ENCODE results near the gene RTP2. TPM values are rescaled to one million over a fixed set of nuclear protein-coding genes. Genes with fewer than 3 reads are reported as not detected.

The RTP2 gene
- total and polyA plus RNA-seq, 10 of the 15 experiments (the other 5 are each of a cell fraction or from before 2014, with no cell fraction given): not detected

- TF ChIP-seq, protein P1, sequence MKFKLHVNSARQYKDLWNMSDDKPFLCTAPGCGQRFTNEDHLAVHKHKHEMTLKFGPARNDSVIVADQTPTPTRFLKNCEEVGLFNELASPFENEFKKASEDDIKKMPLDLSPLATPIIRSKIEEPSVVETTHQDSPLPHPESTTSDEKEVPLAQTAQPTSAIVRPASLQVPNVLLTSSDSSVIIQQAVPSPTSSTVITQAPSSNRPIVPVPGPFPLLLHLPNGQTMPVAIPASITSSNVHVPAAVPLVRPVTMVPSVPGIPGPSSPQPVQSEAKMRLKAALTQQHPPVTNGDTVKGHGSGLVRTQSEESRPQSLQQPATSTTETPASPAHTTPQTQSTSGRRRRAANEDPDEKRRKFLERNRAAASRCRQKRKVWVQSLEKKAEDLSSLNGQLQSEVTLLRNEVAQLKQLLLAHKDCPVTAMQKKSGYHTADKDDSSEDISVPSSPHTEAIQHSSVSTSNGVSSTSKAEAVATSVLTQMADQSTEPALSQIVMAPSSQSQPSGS (IDR thresholded peaks at IDR 0.05; ENCODE audit: low read length): no peak
Observed at GRCh38 chr3:187705164-187705563, 2.8 kb upstream of the RTP2 start (continued).

- in situ Hi-C loops (cut with MboI) (no loop called here), intact Hi-C loops (cut with micrococcal nuclease; ENCODE audit: unreplicated experiment) (no loop called here)
- Histone ChIP-seq H2AFZ (ENCODE audit: control insufficient read depth, low read depth, low read length) (no peak overlapping the region), H3K27ac (ENCODE audit: control insufficient read depth, insufficient read depth) (no peak overlapping the region), H3K9me3 (replicated peaks; ENCODE audit: control insufficient read depth, insufficient read depth, low read length) (no peaks in the 10 kb centered on the region), H3K79me2 (ENCODE audit: control insufficient read depth, insufficient read depth, low read length) (no peaks in the 10 kb centered on the region), H3K9ac (ENCODE audit: control insufficient read depth, insufficient read depth, low read length) (no peak overlapping the region), H3K27me3 (replicated peaks in 1 of 2; ENCODE audit: control insufficient read depth in 2 of 2, insufficient read depth in 2 of 2, low read length in 1 of 2) (no peaks in the 10 kb centered on the region; a peak in 1 of 4 replicates), H3K36me3 (ENCODE audit: control insufficient read depth in 2 of 2, insufficient read depth in 2 of 2, low read length in 1 of 2) (no peaks in the 10 kb centered on the region), H3K4me1 (ENCODE audit: control insufficient read depth, insufficient read depth, low read length) (no peaks in the 10 kb centered on the region), H3K4me3 (no peak overlapping the region), H3K4me2 (ENCODE audit: control insufficient read depth, insufficient read depth) (no peak overlapping the region), H4K20me1 (ENCODE audit: control insufficient read depth, insufficient read depth) (no peaks in the 10 kb centered on the region)
- no peak for ATAC-seq
- no peak for TF ChIP-seq FOXK2 (IDR thresholded peaks at IDR 0.05)
- TF ChIP-seq HSF1 (IDR thresholded peaks at IDR 0.05; ENCODE audit: low read depth, low read length): no peak
- TF ChIP-seq RFX5 (IDR thresholded peaks at IDR 0.05; ENCODE audit: low read depth, low read length): no peak
- TF ChIP-seq ESRRA (IDR thresholded peaks at IDR 0.05; ENCODE audit: low read length): no peak
- no peak for TF ChIP-seq ATF3 (IDR thresholded peaks at IDR 0.05; ENCODE audit: borderline replicate concordance, extremely low read depth, low read depth, low read length)
- no peak for TF ChIP-seq MEF2A (IDR thresholded peaks at IDR 0.05; ENCODE audit: insufficient read depth, low read depth, low read length)
- WGBS (ENCODE audit: insufficient coverage, insufficient replicate concordance, low lambda C conversion rate, missing lambda C conversion rate): 0% methylated on average over 2 of the region's 2 CpGs
- no peak for DNase-seq (ENCODE audit: low read depth, low spot score)
- RAD21 ChIA-PET (ENCODE audit: unreplicated experiment): interaction anchor here (0.5 kb wide), 1 partner anchor 480 kb away, joined by 3 read pairs; no protein-coding TSS in a partner anchor
- BruUV-seq (replicated peaks): no TSS peak
- no peak for FAIRE-seq
- POLR2A ChIA-PET: no interaction called here
- SMC1A ChIA-PET (ENCODE audit: uncharacterized antibody, unreplicated experiment): no interaction called here
- CTCF ChIA-PET: interaction anchor here (0.6 to 1.8 kb wide), 3 partner anchors 21 to 1141 kb away, joined by 3 to 11 read pairs (median 4); no protein-coding TSS in a partner anchor
Observed at GRCh38 chr3:187700249-187700648, 2.1 kb downstream of the RTP2 start.

Measured in GM12878 (cell line).